Neural progenitor cell (in vitro differentiated cells): ENCODE data around the gene INPP4B. TPM values are rescaled to one million over a fixed set of nuclear protein-coding genes. Genes with fewer than 3 reads are reported as not detected.

Source experiments
- DNase-seq: peaks from one replicate; pipeline ENCODE4 v3.0.0-alpha.2; 2016; ENCODE audit warnings: low spot score
- H2AFZ ChIP-seq: fragments of 200-600 bp; sonication (generic); replicated peaks from 2 replicates; pipeline ENCODE4 v1.6.1; 2016; ENCODE audit warnings: antibody characterized with exemption
- H3F3A ChIP-seq: fragments of 200-600 bp; sonication (generic); 2 replicates; pipeline ENCODE4 v1.6.1; 2016; ENCODE audit warnings: antibody characterized with exemption, low read depth
- H3K27ac ChIP-seq: fragments of 200-600 bp; sonication (generic); 2 replicates; pipeline ENCODE4 v1.5.1; 2016; ENCODE audit warnings: mild to moderate bottlenecking
- H3K27me3 ChIP-seq: fragments of 200-600 bp; sonication (generic); 2 replicates; pipeline ENCODE4 v1.6.1; 2016; ENCODE audit warnings: mild to moderate bottlenecking, moderate library complexity
- H3K36me3 ChIP-seq: fragments of 200-600 bp; sonication (generic); 2 replicates; pipeline ENCODE4 v1.5.1; 2016
- H3K4me1 ChIP-seq: fragments of 200-600 bp; sonication (generic); 2 replicates; pipeline ENCODE4 v1.6.1; 2016; ENCODE audit warnings: mixed run types
- H3K4me2 ChIP-seq: fragments of 200-600 bp; sonication (generic); 2 replicates; pipeline ENCODE4 v1.6.1; 2016
- H3K4me3 ChIP-seq: fragments of 200-600 bp; sonication (generic); 2 replicates; pipeline ENCODE4 v1.5.1; 2016
- H3K79me2 ChIP-seq: fragments of 200-600 bp; sonication (generic); 2 replicates; pipeline ENCODE4 v1.6.1; 2016; ENCODE audit warnings: low read depth
- H3K9ac ChIP-seq: fragments of 200-600 bp; sonication (generic); 2 replicates; pipeline ENCODE4 v1.6.1; 2016
- H3K9me3 ChIP-seq: fragments of 200-600 bp; sonication (generic); 2 replicates; pipeline ENCODE4 v1.5.1; 2016; ENCODE audit warnings: low read depth
- H4K20me1 ChIP-seq: fragments of 200-600 bp; sonication (generic); 2 replicates; pipeline ENCODE4 v1.6.1; 2016; ENCODE audit warnings: low read depth
- H3K27ac Mint-ChIP-seq: 3 replicates; pipeline ENCODE4 v1.8.0; 2021; ENCODE audit warnings: mixed read lengths
- H3K27me3 Mint-ChIP-seq: 2 replicates; pipeline ENCODE4 v1.8.0; 2022; ENCODE audit warnings: low read depth, mild to moderate bottlenecking, inconsistent platforms, moderate library complexity, mixed read lengths; ENCODE audit not compliant: insufficient read depth
- H3K36me3 Mint-ChIP-seq: 3 replicates; pipeline ENCODE4 v1.8.0; 2021; ENCODE audit warnings: mixed read lengths
- H3K4me1 Mint-ChIP-seq: 3 replicates; pipeline ENCODE4 v1.8.0; 2021; ENCODE audit warnings: mixed read lengths
- H3K4me3 Mint-ChIP-seq: 3 replicates; pipeline ENCODE4 v1.8.0; 2021; ENCODE audit warnings: mild to moderate bottlenecking, moderate library complexity, mixed read lengths
- H3K9me3 Mint-ChIP-seq: 3 replicates; pipeline ENCODE4 v1.8.0; 2020; ENCODE audit warnings: mixed read lengths
- CTCF ChIP-seq: fragments of 200-600 bp; sonication (generic); IDR thresholded peaks from 2 replicates; pipeline ENCODE4 v1.5.1; 2017; ENCODE audit warnings: antibody characterized with exemption, mild to moderate bottlenecking
- EZH2 ChIP-seq: fragments of 200-600 bp; sonication (generic); IDR thresholded peaks from 2 replicates; pipeline ENCODE4 v1.6.1; 2017; ENCODE audit warnings: antibody characterized with exemption, mild to moderate bottlenecking, moderate library complexity
- EZH2phosphoT487 ChIP-seq: fragments of 200-600 bp; sonication (generic); IDR thresholded peaks from 2 replicates; pipeline ENCODE4 v1.6.1; 2017; ENCODE audit warnings: antibody characterized with exemption
- total RNA-seq: library from RNA; depleted of rRNA; stranded (reverse); fragments of >200 nt; gene quantifications from 2 replicates; pipeline ENCODE4 v1.2.3, GENCODE V29; 2015; ENCODE audit warnings: low replicate concordance

INPP4B gene
- total RNA-seq, 1 donor from 2014 or later = 1.3 TPM

- H3K36me3 Mint-ChIP-seq = no peaks in the 10 kb centered on the region
- H3K4me1 Mint-ChIP-seq = no peaks in the 10 kb centered on the region
- no peak overlapping the region for H3K4me3 Mint-ChIP-seq
These were observed 816.1 kb downstream of the INPP4B start for GRCh38 chr4:142030010-142030409.

GRCh38 chr4:142021761-142022160 is 824.3 kb downstream of the INPP4B start:
- no peak overlapping the region for H3K27ac Mint-ChIP-seq
- Histone ChIP-seq H3F3A (no peaks in the 10 kb centered on the region), H3K9ac (no peak overlapping the region), H3K27me3 (no peaks in the 10 kb centered on the region), H2AFZ (no peak overlapping the region), H3K4me2 (no peak overlapping the region), H3K27ac (no peak overlapping the region), H3K4me1 (no peaks in the 10 kb centered on the region), H3K79me2 (no peaks in the 10 kb centered on the region), H3K4me3 (no peak overlapping the region), H4K20me1 (no peaks in the 10 kb centered on the region), H3K9me3 (no peaks in the 10 kb centered on the region), H3K36me3 (no peaks in the 10 kb centered on the region)
- H3K4me3 Mint-ChIP-seq = no peak overlapping the region
- TF ChIP-seq CTCF (no peak), EZH2 (no peak), EZH2phosphoT487 (no peak)
- H3K36me3 Mint-ChIP-seq = no peaks in the 10 kb centered on the region
- H3K4me1 Mint-ChIP-seq = no peaks in the 10 kb centered on the region
- no peak for DNase-seq
- no peaks in the 10 kb centered on the region for H3K27me3 Mint-ChIP-seq
- H3K9me3 Mint-ChIP-seq = no peaks in the 10 kb centered on the region

More at GRCh38 chr4:142030010-142030409, 816.1 kb downstream of the INPP4B start:
- Histone ChIP-seq H3K4me2 (no peak overlapping the region), H3K4me1 (no peaks in the 10 kb centered on the region), H4K20me1 (no peaks in the 10 kb centered on the region), H3K9ac (no peak overlapping the region), H3K36me3 (no peaks in the 10 kb centered on the region), H3K27me3 (no peaks in the 10 kb centered on the region), H3K27ac (no peak overlapping the region), H3K79me2 (no peaks in the 10 kb centered on the region), H3F3A (no peaks in the 10 kb centered on the region), H3K4me3 (no peak overlapping the region), H2AFZ (no peak overlapping the region), H3K9me3 (no peaks in the 10 kb centered on the region)
- no peak overlapping the region for H3K27ac Mint-ChIP-seq
- H3K27me3 Mint-ChIP-seq = peaks cover 2% of the 10 kb centered on the region
- DNase-seq = peak; percentile 5
- TF ChIP-seq EZH2phosphoT487 = no peak
- TF ChIP-seq CTCF = no peak
- no peak for TF ChIP-seq EZH2
- no peaks in the 10 kb centered on the region for H3K9me3 Mint-ChIP-seq

GRCh38 chr4:142021181-142021580 is 824.9 kb downstream of the INPP4B start:
- H3K27me3 Mint-ChIP-seq = no peaks in the 10 kb centered on the region
- Histone ChIP-seq H3K27me3 (no peaks in the 10 kb centered on the region), H3K27ac (no peak overlapping the region), H3K9ac (no peak overlapping the region), H2AFZ (no peak overlapping the region), H3K36me3 (no peaks in the 10 kb centered on the region), H3K4me2 (no peak overlapping the region), H3K9me3 (no peaks in the 10 kb centered on the region), H3K4me1 (no peaks in the 10 kb centered on the region), H3K79me2 (no peaks in the 10 kb centered on the region), H3K4me3 (no peak overlapping the region), H3F3A (no peaks in the 10 kb centered on the region), H4K20me1 (no peaks in the 10 kb centered on the region)
- H3K9me3 Mint-ChIP-seq = no peaks in the 10 kb centered on the region
- no peak overlapping the region for H3K4me3 Mint-ChIP-seq
- H3K27ac Mint-ChIP-seq = no peak overlapping the region
- no peaks in the 10 kb centered on the region for H3K36me3 Mint-ChIP-seq
- no peak for DNase-seq
- TF ChIP-seq CTCF (no peak), EZH2phosphoT487 (no peak), EZH2 (no peak)
- H3K4me1 Mint-ChIP-seq = no peaks in the 10 kb centered on the region
